ENCODE data around the gene MED16.

Gene MED16

GRCh38 chr19:892894-893689 is at the start of gene MED16, which contains the start of gene RNU6-9:
MED16 (minus strand) TSS chr19:893187; CDS start chr19:891131, 2,056 bp downstream.
RNU6-9 (plus strand) TSS chr19:893484.
- peak; percentile 99 for DNase-seq (ENCODE audit: low spot score)

- no peak for DNase-seq (ENCODE audit: low spot score)
Measured at GRCh38 chr19:942133-942645, 49.2 kb upstream of the MED16 start.

- DNase-seq (ENCODE audit: low spot score): no peak
Measured at GRCh38 chr19:941292-942132, 48.5 kb upstream of the MED16 start.

- DNase-seq (ENCODE audit: low spot score): no peak
Measured at GRCh38 chr19:940591-941291, 47.8 kb upstream of the MED16 start.

- DNase-seq (ENCODE audit: low spot score): no peak
Measured at GRCh38 chr19:939922-940321, 46.9 kb upstream of the MED16 start.

- no peak for DNase-seq (ENCODE audit: low spot score)
Measured at GRCh38 chr19:939439-939838, 46.5 kb upstream of the MED16 start.

- no peak for DNase-seq (ENCODE audit: low spot score)
Measured at GRCh38 chr19:938233-938923, 45.4 kb upstream of the MED16 start.

GRCh38 chr19:937259-937694 is 44.3 kb upstream of the MED16 start:
- no peak for DNase-seq (ENCODE audit: low spot score)

- no peak for DNase-seq (ENCODE audit: low spot score)
Measured at GRCh38 chr19:936175-936546, 43.2 kb upstream of the MED16 start.

- DNase-seq (ENCODE audit: low spot score): no peak
Measured at GRCh38 chr19:934865-935479, 42.0 kb upstream of the MED16 start.

- DNase-seq (ENCODE audit: low spot score): no peak
Measured at GRCh38 chr19:934197-934840, 41.3 kb upstream of the MED16 start.

GRCh38 chr19:933553-933882 is 40.5 kb upstream of the MED16 start:
- no peak for DNase-seq (ENCODE audit: low spot score)

- DNase-seq (ENCODE audit: low spot score): no peak
Measured at GRCh38 chr19:932648-933552, 39.9 kb upstream of the MED16 start.

GRCh38 chr19:931860-932647 is 39.1 kb upstream of the MED16 start:
- DNase-seq (ENCODE audit: low spot score): no peak

- no peak for DNase-seq (ENCODE audit: low spot score)
Measured at GRCh38 chr19:929891-930258, 36.9 kb upstream of the MED16 start.

GRCh38 chr19:929203-929890 is 36.4 kb upstream of the MED16 start:
- no peak for DNase-seq (ENCODE audit: low spot score)

- DNase-seq (ENCODE audit: low spot score): peak; percentile 93
Measured at GRCh38 chr19:928471-929202, 35.6 kb upstream of the MED16 start.

Measured in HuH-7.5 (cell line).